CD1c-positive myeloid dendritic cell (primary cell): ENCODE results near the gene CD37.
"Not testable (repeated sequence)": the region's sequence is repeated elsewhere in the genome, so short reads cannot be mapped to it uniquely, and the experiment has no call there.

Source experiments
- DNase-seq: peaks from one replicate; pipeline ENCODE4 v3.0.0-alpha.2; 2016; ENCODE audit errors: extremely low spot score

CD37 gene

GRCh38 chr19:49347191-49347590, 12.0 kb downstream of the CD37 start:
- DNase-seq = no peak

- peak; percentile 34 for DNase-seq
These were observed 12.6 kb downstream of the CD37 start for GRCh38 chr19:49347835-49348234.

GRCh38 chr19:49348305-49349189, 13.3 kb downstream of the CD37 start:
- no peak for DNase-seq

- no peak for DNase-seq
These were observed 14.4 kb downstream of the CD37 start for GRCh38 chr19:49349567-49349966.

GRCh38 chr19:49355909-49356353, 20.7 kb downstream of the CD37 start:
- peak; percentile 50 for DNase-seq

GRCh38 chr19:49356382-49356781, 21.2 kb downstream of the CD37 start:
- no peak for DNase-seq

GRCh38 chr19:49357186-49357585, 22.0 kb downstream of the CD37 start:
- DNase-seq = no peak

GRCh38 chr19:49359851-49360820, 24.9 kb downstream of the CD37 start:
- no peak for DNase-seq

GRCh38 chr19:49361438-49362047, 26.3 kb downstream of the CD37 start:
- no peak for DNase-seq

GRCh38 chr19:49362048-49362928, 27.1 kb downstream of the CD37 start, which contains the start of gene TEAD2:
Gene TEAD2 (minus strand): TSS chr19:49362416. CDS start chr19:49360075, 2,341 bp downstream.
- peak; percentile 9 for DNase-seq

- DNase-seq = peak; percentile 19
These were observed 27.7 kb downstream of the CD37 start for GRCh38 chr19:49362929-49363267.

GRCh38 chr19:49363268-49364082, 28.3 kb downstream of the CD37 start, which contains the start of gene DKKL1:
Gene DKKL1 (plus strand): TSS chr19:49363877. CDS start chr19:49363999, 122 bp downstream.
- DNase-seq = peak; percentile 94

GRCh38 chr19:49364083-49364737, 29.0 kb downstream of the CD37 start:
- DNase-seq = no peak

GRCh38 chr19:49366110-49366509, 30.9 kb downstream of the CD37 start:
- no peak for DNase-seq

GRCh38 chr19:49368711-49369358, 33.6 kb downstream of the CD37 start:
- DNase-seq = peak; percentile 30

- no peak for DNase-seq
These were observed 36.0 kb downstream of the CD37 start for GRCh38 chr19:49371184-49371583.

GRCh38 chr19:49373174-49373573, 38.0 kb downstream of the CD37 start:
- not testable (repeated sequence) for DNase-seq

GRCh38 chr19:49374665-49375434, 39.6 kb downstream of the CD37 start:
- no peak for DNase-seq
